Heart left ventricle (tissue), 13 donors: Measurements from ENCODE around the gene MAN1C1.

ENCODE experiments used
- CTCF ChIP-seq, 12 donors: fragments of 200-600 bp; sonication (generic) in 4 of 12; IDR thresholded peaks; one replicate each; pipeline versions ENCODE4 v1.5.0 to v1.8.0; 2018 to 2022; ENCODE audit warnings: antibody characterized with exemption in 12 of 12, mild to moderate bottlenecking in 5 of 12
- POLR2A ChIP-seq, 2 donors: fragments of 450-650 bp; IDR thresholded peaks; one replicate each; pipeline ENCODE4 v1.6.1; 2017; ENCODE audit warnings: antibody characterized with exemption in 2 of 2, mild to moderate bottlenecking in 2 of 2, moderate library complexity in 2 of 2
- donor health status: ischemic (EF 13 %, LVEDD 7.1; RV severe dilation, severe dysfunction).
- donor health status: DM: no; HTN: yes; CAD: no.
- donor health status: DM: no; HTN: no; CAD: no.
- donor health status: ischemic (EF 25% LVEDD 6.9; RV normal size, moderate dysfunction).
- donor health status: ischemic (EF 25% LVEDD 5.7; RV mildly dilated, moderate dysfunction).
- donor health status: ischemic (EF 35%, LVEDD 5.7; RV mildly dilated, moderate dysfunction).
- donor health status: nonischemic (EF 11% LVEDD 7.7; RV severe dilation, severe dysfunction).
- donor health status: DM: yes; HTN: yes; CAD: no.
- donor health status: PGD.
- donor health status: ischemic (EF 29% LVEDD 5.4; RV normal size, mild dysfunction).
- donor health status: nonischemic (EF 23%, LVEDD 6.1; RV moderate dilation, normal function).

- TF ChIP-seq CTCF (IDR thresholded peaks at IDR 0.05) (no peak), POLR2A (IDR thresholded peaks at IDR 0.05) (no peak)
Measured at GRCh38 chr1:25668931-25669573, 52.5 kb downstream of the MAN1C1 start.
